Left lung (tissue), 10 donors: ENCODE data around the gene KCNG2. TPM values are rescaled to one million over a fixed set of nuclear protein-coding genes. Genes with fewer than 3 reads are reported as not detected.

Experiments
- ATAC-seq: fragments of 200-7000 bp; cut with Tn5 transposase; one replicate; pipeline ENCODE4 v1.9.1; 2020; ENCODE audit warnings: moderate library complexity
- DNase-seq, 4 donors: peaks; one replicate each; pipeline ENCODE4 v3.0.0-alpha.2; 2013 to 2020
- H3K27ac ChIP-seq, 2 donors: fragments of 200-600 bp; sonication (generic) in 1 of 2; one replicate each; pipeline versions ENCODE4 v1.5.0 to v1.8.0; 2020 to 2021
- H3K27me3 ChIP-seq, 2 donors: fragments of 200-600 bp; sonication (generic) in 1 of 2; one replicate each; pipeline versions ENCODE4 v1.5.0 to v1.8.0; 2020 to 2021
- H3K36me3 ChIP-seq, 2 donors: fragments of 200-600 bp; sonication (generic) in 1 of 2; one replicate each; pipeline versions ENCODE4 v1.5.0 to v1.8.0; 2020 to 2021
- H3K4me1 ChIP-seq, 2 donors: fragments of 200-600 bp; one replicate each; pipeline ENCODE4 v1.8.0; 2021
- H3K4me3 ChIP-seq, 2 donors: fragments of 200-600 bp; sonication (generic) in 1 of 2; one replicate each; pipeline versions ENCODE4 v1.5.0 to v1.8.0; 2020 to 2021; ENCODE audit warnings: mild to moderate bottlenecking in 1 of 2
- H3K9me3 ChIP-seq, 2 donors: fragments of 200-600 bp; sonication (generic) in 1 of 2; one replicate each; pipeline versions ENCODE4 v1.5.0 to v1.8.0; 2020 to 2021
- CTCF ChIP-seq, 2 donors: fragments of 200-600 bp; sonication (generic) in 1 of 2; IDR thresholded peaks; one replicate each; pipeline versions ENCODE4 v1.5.0 to v1.8.0; 2021; ENCODE audit warnings: antibody characterized with exemption in 2 of 2
- intact Hi-C, 2 donors: fragments of 100-400 bp; cut with DNase I; formaldehyde crosslinking; loops; one replicate each; pipeline versions ENCODE4 v1.11.2 to v1.14.2; 2022
- polyA plus RNA-seq, 6 donors: library from polyadenylated mRNA; unstranded; fragments of 120-200 nt; gene quantifications; one replicate each; pipeline ENCODE4 v1.2.1, GENCODE V29; 2013; ENCODE audit not compliant: insufficient read length in 6 of 6
- total RNA-seq, 2 donors: library from RNA; stranded (reverse); fragmentation: NEBNext Ultra II Directional; extraction: Animal tissue kit (Norgen Biotek cat#: 25700); gene quantifications; one replicate each; pipeline ENCODE4 v1.2.1, GENCODE V29; 2021
- donor health status: DM: no; HTN: yes; CAD: no.
- donor health status: DM: no; HTN: no; CAD: no.

The KCNG2 gene
- total and polyA plus RNA-seq, 8 donors = 0.17 to 1.1 (median 0.31) TPM

GRCh38 chr18:79816981-79817606 is 19.4 kb downstream of the KCNG2 start:
- Histone ChIP-seq H3K9me3 (no peaks in the 10 kb centered on the region), H3K27me3 (peaks cover 0 to 42% of the 10 kb centered on the region in 2 donors), H3K36me3 (no peaks in the 10 kb centered on the region), H3K27ac (no peak overlapping the region), H3K4me1 (peaks cover 0 to 11% of the 10 kb centered on the region in 2 donors), H3K4me3 (no peak overlapping the region)
- ATAC-seq = no peak
- intact Hi-C loops = loop anchor here in 1 of 2 donors (10.0 kb wide), 1 partner anchor 58 kb away; no protein-coding TSS in a partner anchor
- no peak for TF ChIP-seq CTCF (IDR thresholded peaks at IDR 0.05)
- no peak for DNase-seq

GRCh38 chr18:79817607-79817998 is 19.9 kb downstream of the KCNG2 start:
- intact Hi-C loops = loop anchor here in 1 of 2 donors (10.0 kb wide), 1 partner anchor 57 kb away; no protein-coding TSS in a partner anchor
- Histone ChIP-seq H3K9me3 (no peaks in the 10 kb centered on the region), H3K36me3 (no peaks in the 10 kb centered on the region), H3K4me1 (peaks cover 0 to 11% of the 10 kb centered on the region in 2 donors), H3K27me3 (peaks cover 0 to 37% of the 10 kb centered on the region in 2 donors), H3K27ac (no peak overlapping the region), H3K4me3 (no peak overlapping the region)
- no peak for TF ChIP-seq CTCF (IDR thresholded peaks at IDR 0.05)
- DNase-seq = no peak
- ATAC-seq = no peak

GRCh38 chr18:79818036-79818435 is 20.3 kb downstream of the KCNG2 start:
- no peak overlapping the region for H3K4me3 ChIP-seq
- peaks cover 0 to 34% of the 10 kb centered on the region in 2 donors for H3K27me3 ChIP-seq
- H3K4me1 ChIP-seq = peaks cover 0 to 11% of the 10 kb centered on the region in 2 donors
- DNase-seq = peak in 1 of 4 donors; percentile 56
- intact Hi-C loops = loop anchor here in 1 of 2 donors (10.0 kb wide), 1 partner anchor 57 kb away; no protein-coding TSS in a partner anchor
- H3K9me3 ChIP-seq = no peaks in the 10 kb centered on the region
- no peak for ATAC-seq
- H3K36me3 ChIP-seq = no peaks in the 10 kb centered on the region
- no peak for TF ChIP-seq CTCF (IDR thresholded peaks at IDR 0.05)
- H3K27ac ChIP-seq = no peak overlapping the region

GRCh38 chr18:79818631-79819030 is 20.9 kb downstream of the KCNG2 start:
- no peak overlapping the region for H3K4me3 ChIP-seq
- H3K27ac ChIP-seq = no peak overlapping the region
- H3K36me3 ChIP-seq = no peaks in the 10 kb centered on the region
- H3K4me1 ChIP-seq = peaks cover 0 to 11% of the 10 kb centered on the region in 2 donors
- DNase-seq (no peak), ATAC-seq (no peak)
- H3K27me3 ChIP-seq = peaks cover 0 to 31% of the 10 kb centered on the region in 2 donors
- TF ChIP-seq CTCF (IDR thresholded peaks at IDR 0.05) = no peak
- H3K9me3 ChIP-seq = no peaks in the 10 kb centered on the region
- intact Hi-C loops = loop anchor here in 1 of 2 donors (10.0 kb wide), 1 partner anchor 56 kb away; no protein-coding TSS in a partner anchor

- Histone ChIP-seq H3K27ac (no peak overlapping the region), H3K36me3 (no peaks in the 10 kb centered on the region), H3K4me3 (no peak overlapping the region), H3K27me3 (peaks cover 0 to 31% of the 10 kb centered on the region in 2 donors), H3K9me3 (no peaks in the 10 kb centered on the region), H3K4me1 (peaks cover 0 to 11% of the 10 kb centered on the region in 2 donors)
- no peak for ATAC-seq
- DNase-seq = peak in 1 of 4 donors; percentile 68
- TF ChIP-seq CTCF (IDR thresholded peaks at IDR 0.05) = no peak
- intact Hi-C loops = loop anchor here in 1 of 2 donors (10.0 kb wide), 1 partner anchor 55 kb away; no protein-coding TSS in a partner anchor
These were observed 21.6 kb downstream of the KCNG2 start for GRCh38 chr18:79819064-79819967.
